ENCODE data around the gene PDE4D.

DNA sequence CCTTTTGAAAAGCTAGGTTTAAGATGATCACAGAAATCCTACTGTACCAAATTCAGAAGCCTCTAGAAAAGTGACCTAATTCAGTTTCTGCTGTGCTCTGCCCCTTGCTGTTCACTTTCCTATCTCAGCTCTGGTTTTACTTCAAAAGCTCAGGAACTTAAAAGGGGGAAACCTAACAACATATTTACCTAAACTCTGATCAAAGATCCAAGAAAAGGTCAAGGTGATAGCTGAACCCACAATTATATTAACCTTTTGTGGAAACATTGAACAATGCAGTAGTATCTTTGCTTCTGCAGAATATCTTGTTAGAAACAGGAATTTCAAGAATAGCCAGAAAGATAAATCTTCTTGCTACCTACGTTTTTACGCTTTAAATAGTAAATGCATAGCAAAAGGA lies 568.5 kb downstream of the PDE4D start:
- no peak for TF ChIP-seq POLR2AphosphoS5 (IDR thresholded peaks at IDR 0.05; ENCODE audit: low read depth, low read length)
- TF ChIP-seq TAF1 (IDR thresholded peaks at IDR 0.05; ENCODE audit: borderline replicate concordance, insufficient read depth, low read length): no peak
- TF ChIP-seq SIN3A (IDR thresholded peaks at IDR 0.05; ENCODE audit: borderline replicate concordance, insufficient read depth, low read length): no peak
- TF ChIP-seq, protein P1, sequence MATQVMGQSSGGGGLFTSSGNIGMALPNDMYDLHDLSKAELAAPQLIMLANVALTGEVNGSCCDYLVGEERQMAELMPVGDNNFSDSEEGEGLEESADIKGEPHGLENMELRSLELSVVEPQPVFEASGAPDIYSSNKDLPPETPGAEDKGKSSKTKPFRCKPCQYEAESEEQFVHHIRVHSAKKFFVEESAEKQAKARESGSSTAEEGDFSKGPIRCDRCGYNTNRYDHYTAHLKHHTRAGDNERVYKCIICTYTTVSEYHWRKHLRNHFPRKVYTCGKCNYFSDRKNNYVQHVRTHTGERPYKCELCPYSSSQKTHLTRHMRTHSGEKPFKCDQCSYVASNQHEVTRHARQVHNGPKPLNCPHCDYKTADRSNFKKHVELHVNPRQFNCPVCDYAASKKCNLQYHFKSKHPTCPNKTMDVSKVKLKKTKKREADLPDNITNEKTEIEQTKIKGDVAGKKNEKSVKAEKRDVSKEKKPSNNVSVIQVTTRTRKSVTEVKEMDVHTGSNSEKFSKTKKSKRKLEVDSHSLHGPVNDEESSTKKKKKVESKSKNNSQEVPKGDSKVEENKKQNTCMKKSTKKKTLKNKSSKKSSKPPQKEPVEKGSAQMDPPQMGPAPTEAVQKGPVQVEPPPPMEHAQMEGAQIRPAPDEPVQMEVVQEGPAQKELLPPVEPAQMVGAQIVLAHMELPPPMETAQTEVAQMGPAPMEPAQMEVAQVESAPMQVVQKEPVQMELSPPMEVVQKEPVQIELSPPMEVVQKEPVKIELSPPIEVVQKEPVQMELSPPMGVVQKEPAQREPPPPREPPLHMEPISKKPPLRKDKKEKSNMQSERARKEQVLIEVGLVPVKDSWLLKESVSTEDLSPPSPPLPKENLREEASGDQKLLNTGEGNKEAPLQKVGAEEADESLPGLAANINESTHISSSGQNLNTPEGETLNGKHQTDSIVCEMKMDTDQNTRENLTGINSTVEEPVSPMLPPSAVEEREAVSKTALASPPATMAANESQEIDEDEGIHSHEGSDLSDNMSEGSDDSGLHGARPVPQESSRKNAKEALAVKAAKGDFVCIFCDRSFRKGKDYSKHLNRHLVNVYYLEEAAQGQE (IDR thresholded peaks at IDR 0.05; ENCODE audit: insufficient read depth in 1 of 2, low read depth in 2 of 2, low read length in 2 of 2): no peak
- TF ChIP-seq FOXP2 (optimal IDR thresholded peaks at IDR 0.05; ENCODE audit: borderline replicate concordance, extremely low read depth, extremely low read length, insufficient read depth): no peak
